ENCODE measurements around the gene TXNL1. TPM values are rescaled to one million over a fixed set of nuclear protein-coding genes. Genes with fewer than 3 reads are reported as not detected.
"Not testable (repeated sequence)": the region's sequence is repeated elsewhere in the genome, so short reads cannot be mapped to it uniquely, and the experiment has no call there.

TXNL1 gene
- total RNA-seq, 1 donor from 2014 or later: 85.8 TPM

DNA sequence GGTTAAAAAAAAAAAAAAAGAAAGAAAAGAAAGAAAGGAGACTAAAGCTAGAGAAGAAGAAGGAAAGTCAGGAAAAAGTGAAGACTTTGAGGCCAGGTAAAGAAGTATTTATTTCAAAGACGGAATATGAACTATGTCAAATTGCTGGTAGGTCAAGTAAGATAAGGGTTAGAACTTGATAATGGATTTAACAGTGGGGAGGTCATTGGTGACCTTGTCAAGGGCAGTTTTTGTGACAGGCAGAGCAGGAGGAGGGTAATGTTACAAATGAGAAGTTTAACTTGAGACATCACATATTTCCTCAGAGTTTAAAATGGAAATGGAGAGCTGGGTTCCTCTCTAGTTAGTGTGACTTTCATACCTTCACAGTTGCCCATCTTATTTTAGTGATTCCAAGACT is 22.3 kb upstream of the TXNL1 start:
- TF ChIP-seq, protein P1, sequence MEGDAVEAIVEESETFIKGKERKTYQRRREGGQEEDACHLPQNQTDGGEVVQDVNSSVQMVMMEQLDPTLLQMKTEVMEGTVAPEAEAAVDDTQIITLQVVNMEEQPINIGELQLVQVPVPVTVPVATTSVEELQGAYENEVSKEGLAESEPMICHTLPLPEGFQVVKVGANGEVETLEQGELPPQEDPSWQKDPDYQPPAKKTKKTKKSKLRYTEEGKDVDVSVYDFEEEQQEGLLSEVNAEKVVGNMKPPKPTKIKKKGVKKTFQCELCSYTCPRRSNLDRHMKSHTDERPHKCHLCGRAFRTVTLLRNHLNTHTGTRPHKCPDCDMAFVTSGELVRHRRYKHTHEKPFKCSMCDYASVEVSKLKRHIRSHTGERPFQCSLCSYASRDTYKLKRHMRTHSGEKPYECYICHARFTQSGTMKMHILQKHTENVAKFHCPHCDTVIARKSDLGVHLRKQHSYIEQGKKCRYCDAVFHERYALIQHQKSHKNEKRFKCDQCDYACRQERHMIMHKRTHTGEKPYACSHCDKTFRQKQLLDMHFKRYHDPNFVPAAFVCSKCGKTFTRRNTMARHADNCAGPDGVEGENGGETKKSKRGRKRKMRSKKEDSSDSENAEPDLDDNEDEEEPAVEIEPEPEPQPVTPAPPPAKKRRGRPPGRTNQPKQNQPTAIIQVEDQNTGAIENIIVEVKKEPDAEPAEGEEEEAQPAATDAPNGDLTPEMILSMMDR (conservative IDR thresholded peaks at IDR 0.05): no peak
- H3K4me1 Mint-ChIP-seq: peaks cover 3% of the 10 kb centered on the region
- DNase-seq (ENCODE audit: low read depth, low spot score): no peak
- H3K27ac Mint-ChIP-seq (ENCODE audit: unreplicated experiment): no peak overlapping the region
- no peaks in the 10 kb centered on the region for H3K9me3 Mint-ChIP-seq
- no peaks in the 10 kb centered on the region for H3K27me3 Mint-ChIP-seq (ENCODE audit: low read depth)
- H3K4me3 Mint-ChIP-seq: no peak overlapping the region
- H3K36me3 Mint-ChIP-seq (ENCODE audit: low read depth): no peaks in the 10 kb centered on the region

GRCh38 chr18:56659111-56659510 is 20.7 kb upstream of the TXNL1 start:
- no peak overlapping the region for H3K27ac Mint-ChIP-seq (ENCODE audit: unreplicated experiment)
- no peaks in the 10 kb centered on the region for H3K27me3 Mint-ChIP-seq (ENCODE audit: low read depth)
- no peak overlapping the region for H3K4me3 Mint-ChIP-seq
- no peaks in the 10 kb centered on the region for H3K9me3 Mint-ChIP-seq
- TF ChIP-seq, protein P1 (conservative IDR thresholded peaks at IDR 0.05): no peak
- H3K36me3 Mint-ChIP-seq (ENCODE audit: low read depth): peaks cover 4% of the 10 kb centered on the region
- H3K4me1 Mint-ChIP-seq: peaks cover 3% of the 10 kb centered on the region
- DNase-seq (ENCODE audit: low read depth, low spot score): no peak

GRCh38 chr18:56658261-56658660 is 19.9 kb upstream of the TXNL1 start:
- peaks cover 3% of the 10 kb centered on the region for H3K9me3 Mint-ChIP-seq
- no peak for DNase-seq (ENCODE audit: low read depth, low spot score)
- H3K27me3 Mint-ChIP-seq (ENCODE audit: low read depth): no peaks in the 10 kb centered on the region
- no peak overlapping the region for H3K4me3 Mint-ChIP-seq
- peaks cover 8% of the 10 kb centered on the region for H3K4me1 Mint-ChIP-seq
- no peak overlapping the region for H3K27ac Mint-ChIP-seq (ENCODE audit: unreplicated experiment)
- TF ChIP-seq, protein P1 (conservative IDR thresholded peaks at IDR 0.05): no peak
- H3K36me3 Mint-ChIP-seq (ENCODE audit: low read depth): peaks cover 4% of the 10 kb centered on the region

GRCh38 chr18:56654280-56654679 is 15.9 kb upstream of the TXNL1 start:
- H3K9me3 Mint-ChIP-seq; H3K27me3 Mint-ChIP-seq (ENCODE audit: low read depth); DNase-seq (ENCODE audit: low read depth, low spot score); H3K36me3 Mint-ChIP-seq (ENCODE audit: low read depth); H3K4me3 Mint-ChIP-seq; H3K27ac Mint-ChIP-seq (ENCODE audit: unreplicated experiment): not testable (repeated sequence)
- peaks cover 25% of the 10 kb centered on the region for H3K4me1 Mint-ChIP-seq

DNA sequence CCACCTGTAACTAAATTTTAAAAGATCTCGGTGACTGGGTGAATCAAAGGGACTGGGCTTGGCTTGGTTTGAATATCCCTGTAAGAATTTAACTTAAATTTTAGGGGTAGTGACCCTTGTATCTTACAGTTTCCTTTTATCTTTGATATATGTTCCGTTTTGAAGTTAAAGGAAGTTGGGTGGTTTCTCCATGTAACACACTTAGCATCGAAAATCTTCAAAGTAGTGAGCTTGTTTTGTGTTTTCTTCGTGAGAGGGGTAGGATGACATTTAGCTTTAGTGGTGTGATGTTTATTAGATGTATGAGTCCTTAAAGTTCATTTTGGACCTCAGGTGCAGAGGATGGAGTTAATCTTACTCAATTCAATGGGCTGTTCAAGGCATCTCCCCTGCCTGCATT is 14.4 kb upstream of the TXNL1 start:
- DNase-seq (ENCODE audit: low read depth, low spot score): no peak
- Mint-ChIP-seq H3K36me3 (ENCODE audit: low read depth) (peaks cover 4% of the 10 kb centered on the region), H3K4me1 (peaks cover 25% of the 10 kb centered on the region), H3K9me3 (peaks cover 3% of the 10 kb centered on the region), H3K4me3 (peak overlapping the region; percentile 78), H3K27ac (ENCODE audit: unreplicated experiment) (no peak overlapping the region), H3K27me3 (ENCODE audit: low read depth) (no peaks in the 10 kb centered on the region)
- TF ChIP-seq, protein P1 (conservative IDR thresholded peaks at IDR 0.05): no peak

GRCh38 chr18:56651771-56652092 is 13.3 kb upstream of the TXNL1 start:
- Mint-ChIP-seq H3K4me1 (peaks cover 25% of the 10 kb centered on the region), H3K9me3 (peaks cover 3% of the 10 kb centered on the region), H3K27me3 (ENCODE audit: low read depth) (no peaks in the 10 kb centered on the region), H3K4me3 (peak overlapping the region; percentile 91), H3K27ac (ENCODE audit: unreplicated experiment) (peak overlapping the region; percentile 31), H3K36me3 (ENCODE audit: low read depth) (peaks cover 4% of the 10 kb centered on the region)
- TF ChIP-seq, protein P1 (conservative IDR thresholded peaks at IDR 0.05): no peak
- no peak for DNase-seq (ENCODE audit: low read depth, low spot score)
